ENCODE data around the gene IGSF9B.
A peak's percentile ranks its signal among the peaks of the same experiment; 100 is the strongest.
"Not testable (repeated sequence)": the region's sequence is repeated elsewhere in the genome, so short reads cannot be mapped to it uniquely, and the experiment has no call there.

Gene IGSF9B

GRCh38 chr11:133956650-133957633 is at the start of gene IGSF9B:
Gene IGSF9B (minus strand): TSS chr11:133956968. CDS start chr11:133956754, 214 bp downstream.
- peak; percentile 94 for DNase-seq (ENCODE audit: low read depth)

- DNase-seq (ENCODE audit: low read depth), result no peak
Measured at GRCh38 chr11:134004496-134005172, 47.9 kb upstream of the IGSF9B start.

- no peak for DNase-seq (ENCODE audit: low read depth)
Measured at GRCh38 chr11:134003792-134004495, 47.2 kb upstream of the IGSF9B start.

GRCh38 chr11:134002819-134003218 is 46.1 kb upstream of the IGSF9B start:
- DNase-seq (ENCODE audit: low read depth), result not testable (repeated sequence)

- not testable (repeated sequence) for DNase-seq (ENCODE audit: low read depth)
Measured at GRCh38 chr11:134002338-134002737, 45.6 kb upstream of the IGSF9B start.

- no peak for DNase-seq (ENCODE audit: low read depth)
Measured at GRCh38 chr11:134001596-134001995, 44.8 kb upstream of the IGSF9B start.

- DNase-seq (ENCODE audit: low read depth), result no peak
Measured at GRCh38 chr11:134001088-134001487, 44.3 kb upstream of the IGSF9B start.

- no peak for DNase-seq (ENCODE audit: low read depth)
Measured at GRCh38 chr11:133999355-133999754, 42.6 kb upstream of the IGSF9B start.

- DNase-seq (ENCODE audit: low read depth), result no peak
Measured at GRCh38 chr11:133997554-133997953, 40.8 kb upstream of the IGSF9B start.

GRCh38 chr11:133996671-133997070 is 39.9 kb upstream of the IGSF9B start:
- DNase-seq (ENCODE audit: low read depth), result no peak

- no peak for DNase-seq (ENCODE audit: low read depth)
Measured at GRCh38 chr11:133995066-133995465, 38.3 kb upstream of the IGSF9B start.

GRCh38 chr11:133993921-133994320 is 37.2 kb upstream of the IGSF9B start:
- no peak for DNase-seq (ENCODE audit: low read depth)

GRCh38 chr11:133993107-133993506 is 36.3 kb upstream of the IGSF9B start:
- no peak for DNase-seq (ENCODE audit: low read depth)

- DNase-seq (ENCODE audit: low read depth), result no peak
Measured at GRCh38 chr11:133992121-133992520, 35.4 kb upstream of the IGSF9B start.

- DNase-seq (ENCODE audit: low read depth), result no peak
Measured at GRCh38 chr11:133991101-133991500, 34.3 kb upstream of the IGSF9B start.

GRCh38 chr11:133990501-133990900 is 33.7 kb upstream of the IGSF9B start:
- no peak for DNase-seq (ENCODE audit: low read depth)

- no peak for DNase-seq (ENCODE audit: low read depth)
Measured at GRCh38 chr11:133988686-133989410, 32.1 kb upstream of the IGSF9B start.

- DNase-seq (ENCODE audit: low read depth), result no peak
Measured at GRCh38 chr11:133987171-133987570, 30.4 kb upstream of the IGSF9B start.

GRCh38 chr11:133985981-133986944 is 29.5 kb upstream of the IGSF9B start:
- DNase-seq (ENCODE audit: low read depth), result no peak

- no peak for DNase-seq (ENCODE audit: low read depth)
Measured at GRCh38 chr11:133984828-133985227, 28.1 kb upstream of the IGSF9B start.

Data from activated T-cell treated with anti-CD3 and anti-CD28 coated beads for 48 hours (primary cell).